DMS114 treated with DMSO at 0.1 percent for 48 hours (cell line): Measurements from ENCODE around the gene P2RX3.
"Not testable (repeated sequence)": the region's sequence is repeated elsewhere in the genome, so short reads cannot be mapped to it uniquely, and the experiment has no call there.

Experiments
- DNase-seq: peaks from one replicate; lab custom pipeline; 2025; ENCODE audit not compliant: unreplicated experiment; lab: John Stamatoyannopoulos, UW

P2RX3 gene

DNA sequence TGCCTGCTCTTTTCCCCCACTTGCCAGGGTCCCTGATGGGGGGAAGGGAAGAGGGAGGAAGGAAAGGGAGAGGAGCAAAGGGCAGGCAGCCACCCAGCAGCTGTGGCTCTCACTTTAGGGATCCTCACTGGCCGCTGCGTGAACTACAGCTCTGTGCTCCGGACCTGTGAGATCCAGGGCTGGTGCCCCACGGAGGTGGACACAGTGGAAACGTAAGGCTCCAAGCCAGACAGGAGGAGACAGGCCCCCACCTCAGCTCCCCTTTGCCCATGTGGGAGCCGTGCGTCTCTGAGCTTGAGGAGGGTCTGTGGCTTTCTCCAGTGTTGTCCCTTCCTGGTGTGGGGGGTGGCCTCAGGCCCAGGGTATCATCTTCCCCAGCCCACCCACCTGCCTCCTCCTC is 9.9 kb downstream of the P2RX3 start:
- DNase-seq: no peak

DNA sequence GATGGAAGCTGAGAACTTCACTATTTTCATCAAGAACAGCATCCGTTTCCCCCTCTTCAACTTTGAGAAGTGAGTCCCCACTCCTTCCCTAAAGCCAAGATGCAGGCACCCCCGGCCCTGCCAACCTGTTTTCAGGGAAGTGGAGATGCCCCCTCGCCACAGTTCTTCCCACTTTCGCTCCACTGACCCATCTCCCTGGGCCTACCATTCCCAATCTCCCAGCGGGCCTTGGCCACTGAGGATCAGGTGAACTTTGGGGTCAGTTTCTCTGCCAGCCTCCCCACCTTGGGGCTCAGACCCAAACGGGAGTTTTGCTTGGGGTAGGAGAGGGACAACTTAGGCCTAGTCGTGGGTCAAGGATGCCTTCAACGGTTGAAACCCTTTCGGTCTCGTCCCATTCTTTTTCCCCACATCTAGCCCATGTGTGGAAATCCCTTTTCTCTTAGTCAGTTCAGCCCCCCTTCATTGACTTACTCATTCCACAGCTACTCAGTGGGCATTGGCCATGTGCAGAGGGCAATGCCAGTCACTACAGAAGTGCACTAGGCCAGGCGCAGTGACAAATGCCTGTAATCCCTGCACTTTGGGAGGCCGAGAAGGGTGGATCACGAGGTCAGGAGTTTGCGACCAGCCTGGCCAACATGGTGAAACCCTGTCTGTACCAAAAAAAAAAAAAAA is 10.6 kb downstream of the P2RX3 start:
- DNase-seq: no peak

DNA sequence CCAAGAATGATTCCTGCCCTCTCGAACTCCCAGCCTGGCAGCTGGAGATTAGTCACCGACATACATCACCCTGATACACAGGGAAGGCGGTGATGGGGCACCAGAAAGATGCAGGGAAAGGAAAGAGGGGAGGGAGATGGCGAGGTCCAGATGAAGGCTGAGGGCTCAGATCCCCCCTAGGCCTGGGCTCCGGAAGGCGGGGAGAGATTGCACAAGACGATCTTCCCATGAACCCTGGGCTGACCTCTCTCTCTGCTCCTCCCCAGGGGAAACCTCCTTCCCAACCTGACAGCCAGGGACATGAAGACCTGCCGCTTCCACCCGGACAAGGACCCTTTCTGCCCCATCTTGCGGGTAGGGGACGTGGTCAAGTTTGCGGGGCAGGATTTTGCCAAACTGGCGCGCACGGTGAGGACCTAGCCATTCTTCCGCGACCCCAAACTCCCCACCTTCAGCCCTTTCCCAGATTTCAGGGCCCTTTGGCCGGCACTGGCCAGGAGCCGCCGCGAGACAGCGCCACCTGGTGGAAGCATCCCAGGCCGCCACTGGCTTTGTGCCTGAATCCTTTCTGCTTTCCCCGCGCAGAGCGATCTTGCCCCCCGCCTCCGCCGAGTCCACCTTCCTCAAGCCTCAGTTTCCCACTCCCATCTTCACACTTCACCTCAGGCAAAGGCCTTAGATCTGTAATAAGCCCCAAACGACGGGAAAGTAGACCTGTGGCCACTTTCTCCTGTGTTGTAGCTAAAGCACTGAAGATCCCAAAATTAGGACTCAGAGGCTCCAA is 11.5 kb downstream of the P2RX3 start:
- DNase-seq: no peak

DNA sequence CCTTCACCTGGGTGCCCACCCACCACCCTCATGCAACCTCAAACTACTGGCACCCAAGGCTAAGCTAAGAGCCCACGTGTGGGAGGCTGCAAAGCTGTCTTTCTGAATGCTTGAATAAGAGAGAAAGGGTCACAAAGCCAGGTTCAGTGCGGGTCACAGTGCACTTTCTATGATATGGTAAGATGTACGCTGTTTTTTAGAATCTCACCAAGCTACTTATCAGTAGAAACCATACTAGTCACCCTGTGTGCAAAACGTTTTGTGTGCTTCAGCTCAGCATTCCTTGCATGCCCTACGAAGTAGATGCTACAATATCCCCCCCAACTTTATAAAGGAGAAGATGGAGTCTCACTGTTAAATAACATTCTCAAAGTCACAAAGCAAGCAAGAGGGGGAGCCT is 14.9 kb downstream of the P2RX3 start:
- no peak for DNase-seq

DNA sequence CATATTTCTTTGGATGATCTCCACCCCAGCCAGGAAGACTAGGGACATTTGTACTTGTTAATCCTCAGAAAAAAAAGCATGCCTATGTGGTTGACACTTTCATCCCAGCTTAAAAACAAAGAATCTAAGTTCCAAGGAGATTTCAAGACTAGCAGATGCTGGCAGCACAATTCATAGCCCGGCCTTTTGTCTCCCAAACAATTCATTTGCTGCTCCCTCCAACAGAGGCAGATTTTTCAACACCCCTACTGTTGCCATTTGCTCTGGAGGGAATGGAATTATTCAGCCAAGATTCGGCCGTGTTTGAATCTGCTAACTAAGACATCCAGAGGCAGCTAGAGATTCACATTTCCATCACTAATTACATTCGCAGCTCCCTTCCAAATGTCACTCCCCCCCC is 15.3 kb downstream of the P2RX3 start:
- DNase-seq: no peak

DNA sequence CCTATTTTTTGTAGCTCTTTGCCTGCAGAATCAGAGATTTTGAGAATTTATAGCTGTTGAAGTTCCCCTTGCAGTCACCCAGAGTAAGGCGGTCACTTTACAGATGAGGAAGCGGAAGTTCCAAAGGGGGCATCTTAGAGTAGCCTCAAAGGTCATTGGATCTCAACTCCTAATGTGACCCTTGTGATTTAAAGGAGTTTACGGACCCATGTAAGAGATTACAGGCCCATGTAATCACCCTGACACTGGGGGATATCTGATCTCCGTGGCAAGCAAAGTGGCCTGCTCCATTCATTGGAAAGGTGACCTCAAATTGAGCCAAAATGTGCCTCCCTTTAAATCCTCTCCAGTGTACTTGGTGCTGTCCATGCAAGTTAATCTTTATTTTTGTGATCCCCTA is 15.7 kb downstream of the P2RX3 start:
- DNase-seq: no peak

DNA sequence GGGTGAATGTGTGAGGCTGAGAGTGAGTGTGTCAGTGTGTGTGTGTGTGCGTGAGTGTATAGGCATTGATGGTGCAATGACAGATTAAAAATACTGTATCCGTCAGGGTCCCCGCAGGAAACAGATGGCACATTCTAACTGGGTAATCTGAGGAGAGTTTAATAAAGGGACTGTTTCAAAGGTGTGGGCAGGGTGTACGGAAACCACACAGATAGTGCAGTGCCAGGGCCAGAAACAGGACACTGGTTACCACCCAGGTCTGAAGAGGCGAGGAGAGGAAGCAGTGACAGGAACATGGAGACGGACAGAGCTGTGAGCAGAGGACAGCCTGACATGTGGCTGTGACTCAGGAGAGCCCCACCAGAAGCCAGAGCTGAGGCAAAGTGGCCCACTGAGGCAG is 16.5 kb downstream of the P2RX3 start:
- DNase-seq: no peak

DNA sequence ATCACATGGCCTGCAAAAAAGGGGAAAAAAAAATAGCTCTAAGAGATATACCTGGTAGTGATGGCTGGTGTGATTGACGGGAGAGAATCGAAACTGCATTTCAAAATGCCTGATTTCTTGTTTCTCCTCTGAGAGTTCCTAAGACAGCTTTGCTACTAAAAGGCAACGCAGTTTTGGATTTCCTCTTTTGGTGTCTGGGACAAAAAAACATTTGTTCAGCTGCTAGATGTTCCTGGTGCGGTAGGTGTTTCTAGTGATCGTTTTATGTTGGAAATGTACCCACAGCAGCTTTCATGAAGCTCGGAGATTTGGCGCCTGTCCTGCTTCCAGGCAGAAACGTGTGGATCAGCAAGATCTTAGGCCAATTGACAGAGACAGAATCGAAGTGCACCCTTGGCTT is 18.1 kb downstream of the P2RX3 start:
- DNase-seq: no peak

DNA sequence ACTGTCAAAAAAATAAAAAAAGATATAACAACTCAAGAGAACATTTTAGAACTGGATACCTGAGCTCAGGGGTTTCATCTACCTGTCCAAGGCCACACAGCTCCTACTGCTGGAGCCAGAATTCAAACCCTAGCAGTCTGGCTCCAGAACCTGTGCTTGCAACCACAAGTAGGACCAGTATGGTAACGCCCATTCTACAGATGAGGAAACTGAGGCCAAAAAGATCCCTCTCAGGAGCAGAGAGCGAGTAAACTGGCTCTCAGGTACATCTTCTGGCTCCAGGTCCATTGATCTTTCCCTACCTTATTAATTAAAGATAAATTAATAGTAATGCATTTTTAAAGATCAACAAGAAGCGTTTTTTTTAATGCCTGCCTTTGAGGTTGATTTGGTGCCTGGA is 19.2 kb downstream of the P2RX3 start:
- DNase-seq: no peak

DNA sequence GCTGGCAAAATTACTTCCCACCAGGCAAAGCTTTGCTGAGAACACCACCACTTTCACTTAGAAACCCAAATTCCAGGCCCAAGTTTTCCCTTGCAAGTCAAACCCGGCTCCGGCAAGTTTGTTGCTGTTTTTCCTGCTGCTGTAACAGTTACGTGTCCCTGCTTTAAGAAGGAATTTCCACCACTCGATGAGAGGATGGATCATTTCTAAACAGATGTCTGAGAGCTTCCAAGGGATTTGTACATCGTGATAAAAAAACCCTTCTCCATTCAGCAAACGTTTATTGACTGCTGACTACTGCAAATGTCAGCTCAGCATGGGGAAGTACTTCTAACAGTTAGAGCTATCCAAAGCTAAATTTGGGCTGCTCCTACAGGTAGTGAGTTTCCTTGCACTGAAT is 19.7 kb downstream of the P2RX3 start:
- no peak for DNase-seq

DNA sequence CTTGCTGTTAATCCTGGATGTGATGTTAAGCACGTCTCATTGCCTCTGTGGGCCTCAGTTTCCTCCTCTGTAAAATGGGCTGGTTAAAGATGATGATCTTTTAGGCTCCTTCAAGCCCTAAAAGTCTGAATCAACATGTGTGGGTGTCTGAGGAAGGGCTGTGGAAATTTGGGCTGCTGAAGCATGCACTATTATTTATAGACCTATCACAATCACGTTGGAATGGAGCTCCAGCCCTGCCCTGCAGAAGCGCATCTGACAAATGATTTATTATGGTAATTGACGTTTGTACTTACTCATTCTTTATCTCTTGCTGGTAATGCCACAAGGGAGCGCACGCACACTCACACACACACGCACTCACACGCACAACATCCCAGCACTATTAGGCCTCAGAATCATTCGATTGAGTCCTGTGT is 20.4 kb downstream of the P2RX3 start:
- DNase-seq: no peak

DNA sequence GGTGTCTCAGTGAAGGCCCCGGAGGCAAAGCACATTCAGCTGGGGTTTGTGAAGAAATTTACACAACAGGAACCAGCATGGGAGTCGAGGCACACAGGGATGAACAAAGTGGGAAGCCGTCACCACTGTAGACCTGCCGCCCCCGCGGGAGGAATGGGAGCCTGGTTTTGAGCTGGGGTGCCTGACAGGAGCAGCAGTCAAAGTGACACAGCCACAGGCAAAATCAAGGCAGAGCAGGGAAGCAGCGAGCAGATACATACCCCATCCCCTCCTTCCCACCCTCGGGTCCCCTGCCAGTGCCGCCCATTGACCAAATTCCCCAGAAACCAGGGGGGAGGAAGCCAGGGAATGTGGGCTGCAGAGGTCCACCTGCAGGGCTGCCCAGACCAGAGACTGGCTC is 20.8 kb downstream of the P2RX3 start:
- no peak for DNase-seq

DNA sequence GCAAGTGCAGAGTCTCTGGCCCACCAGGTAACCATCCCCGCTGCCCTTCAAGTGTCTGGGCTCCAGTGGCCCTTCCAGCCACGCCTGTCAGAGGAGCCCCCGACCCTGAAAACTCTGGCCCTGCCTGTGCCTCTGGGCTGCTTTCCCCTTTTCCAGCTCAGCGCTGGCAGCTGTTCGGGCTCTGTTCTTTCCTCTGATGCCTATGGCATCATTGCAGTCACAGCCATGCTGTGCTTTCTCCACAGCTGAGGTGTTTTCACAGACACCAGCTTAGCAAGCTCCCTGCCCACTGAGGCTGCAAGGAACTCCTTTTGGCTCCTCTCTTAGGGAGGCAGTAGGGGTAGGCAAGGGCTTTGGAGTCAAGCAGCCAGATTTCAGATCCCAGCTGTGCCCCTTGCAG is 21.2 kb downstream of the P2RX3 start:
- DNase-seq: no peak

DNA sequence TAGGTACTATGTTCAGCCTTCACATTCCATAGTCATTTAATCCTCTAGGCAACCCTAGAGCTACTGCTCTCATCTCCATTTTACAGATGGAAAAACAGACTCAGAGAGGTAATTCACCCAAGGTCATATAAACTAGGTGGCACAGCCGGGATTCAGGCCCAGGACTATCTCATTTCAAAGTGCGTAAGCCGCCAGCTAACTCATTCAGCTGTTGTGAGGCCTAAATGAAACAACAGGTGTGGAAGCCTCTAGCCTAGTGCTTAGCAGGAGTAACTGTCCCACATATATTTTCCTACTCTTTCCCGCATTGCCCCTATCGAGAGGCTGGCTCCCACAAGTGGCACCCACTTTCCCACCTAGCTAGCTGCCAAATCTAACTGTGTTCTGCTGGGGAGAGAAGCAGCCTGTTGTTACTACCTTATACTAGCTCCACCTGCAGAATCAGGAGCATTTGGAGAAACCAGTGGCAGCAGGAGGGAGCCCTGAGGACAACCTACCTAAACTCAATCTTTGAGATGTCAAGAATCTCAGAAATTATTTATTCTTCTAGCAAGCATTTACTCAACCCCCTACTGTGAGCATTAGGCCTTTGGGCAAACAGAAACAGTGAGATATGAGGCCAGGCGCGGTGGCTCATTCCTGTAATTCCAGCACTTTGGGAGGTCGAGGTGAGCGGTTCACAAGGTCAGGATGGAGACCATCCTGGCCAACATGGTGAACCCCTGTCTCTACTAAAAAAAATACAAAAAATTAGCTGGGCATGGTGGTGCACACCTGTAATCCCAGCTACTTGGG is 21.9 kb downstream of the P2RX3 start:
- no peak for DNase-seq

DNA sequence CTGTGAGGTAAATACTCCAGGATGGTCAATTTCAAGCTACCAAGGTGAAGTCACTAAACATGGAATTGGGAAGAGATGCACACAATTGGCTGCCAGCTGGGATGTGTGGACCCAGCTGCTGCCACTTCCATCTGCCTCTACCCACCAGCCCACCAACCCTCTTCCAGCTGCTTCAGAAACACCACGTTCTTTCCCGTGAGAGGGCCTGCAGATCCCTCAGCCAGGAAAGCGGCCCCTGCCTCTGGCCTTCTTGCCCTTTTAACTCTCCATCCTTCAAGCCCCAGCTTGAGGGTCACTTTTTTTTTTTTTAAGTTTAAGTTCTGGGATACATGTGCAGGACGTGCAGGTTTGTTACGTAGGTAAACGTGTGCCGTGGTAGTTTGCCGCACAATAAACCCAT is 22.8 kb downstream of the P2RX3 start:
- DNase-seq: no peak

DNA sequence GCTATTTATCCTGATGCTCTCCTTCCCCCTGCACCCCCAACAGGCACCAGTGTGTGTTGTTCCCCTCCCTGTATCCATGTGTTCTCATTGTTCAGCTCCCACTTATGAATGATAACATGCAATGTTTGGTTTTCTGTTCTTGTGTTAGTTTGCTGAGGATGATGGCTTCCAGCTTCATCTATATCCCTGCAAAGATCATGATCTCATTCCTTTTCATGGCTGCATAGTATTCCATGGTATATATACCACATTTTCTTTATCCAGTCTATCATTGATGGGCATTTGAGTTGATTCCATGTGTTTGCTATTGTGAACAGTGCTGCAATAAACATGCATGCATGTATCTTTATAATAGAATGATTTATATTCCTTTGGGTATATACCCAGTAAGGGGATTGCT is 23.3 kb downstream of the P2RX3 start:
- DNase-seq: not testable (repeated sequence)

DNA sequence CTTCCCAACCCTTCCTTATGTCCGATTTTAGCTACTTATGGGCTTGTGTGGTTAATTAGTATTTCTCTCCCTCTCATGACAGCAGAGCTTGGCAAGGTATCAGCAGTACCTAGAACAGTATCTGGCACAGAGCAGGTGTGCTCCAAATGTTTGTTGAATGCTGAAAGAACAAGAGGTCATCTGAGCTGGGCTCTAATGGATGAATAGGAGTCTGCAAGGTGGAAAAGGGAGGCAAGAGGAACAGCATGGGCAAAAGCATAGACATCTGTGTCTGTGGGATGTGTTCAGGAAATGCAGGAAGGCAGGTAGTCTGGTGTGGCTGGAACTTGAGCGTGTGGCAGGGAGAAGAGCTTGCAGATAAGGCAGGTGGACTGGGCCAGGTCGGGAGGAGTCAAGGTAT is 23.8 kb downstream of the P2RX3 start:
- DNase-seq: no peak

DNA sequence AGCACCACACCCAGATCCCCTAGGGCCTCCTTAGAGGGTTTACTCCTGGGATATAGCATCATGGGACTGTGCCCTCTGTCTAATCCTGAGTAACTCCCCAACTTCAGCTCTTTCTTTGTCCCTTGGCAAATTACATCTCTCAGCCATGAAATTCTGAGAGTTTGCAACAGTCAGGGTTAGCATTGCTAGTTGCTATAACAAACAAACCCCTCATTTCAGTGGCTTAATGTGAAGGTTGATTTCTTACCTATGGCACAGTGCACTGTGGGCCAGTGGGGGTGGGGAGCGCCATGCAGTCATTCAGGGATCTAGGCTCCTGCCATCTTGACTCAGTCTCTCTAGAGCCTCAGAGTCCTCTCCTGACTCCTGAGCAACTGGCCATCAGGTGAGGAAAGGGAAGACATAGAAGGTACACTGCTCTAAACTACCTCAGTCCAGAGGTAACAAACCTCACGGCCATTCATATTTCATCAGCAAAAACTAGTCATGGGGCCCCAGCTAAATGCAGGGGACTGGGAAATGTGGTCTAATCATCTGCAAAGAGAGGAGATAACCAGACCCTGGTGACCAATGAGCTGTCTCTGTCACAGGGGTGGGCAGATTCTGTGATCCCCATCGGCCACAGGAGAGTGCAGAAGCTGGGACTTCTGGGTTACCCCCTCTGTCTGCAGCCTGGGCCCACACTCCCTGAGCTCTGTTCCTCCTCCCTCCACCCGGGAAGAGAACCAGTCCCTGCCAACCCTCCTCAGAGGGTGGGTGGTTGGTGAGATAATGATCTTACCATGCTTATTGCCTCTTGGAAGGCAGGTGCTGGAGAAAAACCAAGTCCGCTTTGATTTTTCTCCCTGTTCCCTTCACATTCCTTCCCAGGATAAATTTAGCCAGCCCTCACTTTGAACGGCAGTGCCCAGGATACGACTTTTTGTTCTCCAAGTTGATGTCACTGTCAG is 25.3 kb downstream of the P2RX3 start:
- DNase-seq: no peak

DNA sequence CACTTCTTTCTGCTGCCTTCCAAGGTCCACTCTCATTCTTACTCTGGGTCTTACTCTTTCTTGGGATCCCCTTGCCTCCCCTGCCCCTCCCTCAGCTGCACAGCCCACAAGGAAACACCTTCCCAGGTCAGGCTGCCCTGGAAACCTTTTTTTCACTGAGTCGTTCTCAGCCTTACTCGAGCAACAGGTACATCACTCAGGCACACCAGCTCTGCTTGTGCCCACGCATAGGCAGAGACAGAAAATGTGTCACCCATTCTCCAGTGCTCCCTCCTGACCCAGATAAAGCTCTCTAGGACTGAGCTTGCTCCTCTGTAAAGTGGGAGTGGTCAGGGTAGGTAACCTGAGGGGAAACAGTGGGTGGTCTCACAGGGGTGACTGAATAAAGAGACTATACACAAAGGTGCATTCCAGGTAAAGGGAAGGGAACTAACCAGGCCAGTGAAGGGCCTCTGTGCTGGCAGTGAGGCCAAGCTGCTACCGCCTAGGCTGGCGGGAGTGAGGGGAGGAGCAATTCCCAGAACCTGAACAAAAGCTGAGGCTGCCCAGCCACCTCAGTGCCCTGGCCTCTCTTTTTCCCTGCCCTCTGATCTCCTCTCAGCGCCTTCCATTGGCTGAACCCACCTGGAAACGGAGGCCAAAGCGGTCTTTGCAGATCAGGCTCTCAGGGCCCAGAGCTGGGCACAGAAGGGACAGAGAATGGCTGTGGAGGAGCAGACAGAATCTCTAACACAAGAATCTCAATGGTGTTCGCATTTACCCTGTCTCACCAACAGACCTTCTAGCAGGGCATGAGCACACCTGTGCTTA is 26.9 kb downstream of the P2RX3 start:
- DNase-seq: no peak
